Activated T-cell treated with anti-CD3 and anti-CD28 coated beads for 48 hours (primary cell): ENCODE data around the gene CCDC90B.

Source experiments
- DNase-seq: peaks from one replicate; pipeline ENCODE4 v3.0.0-alpha.2; 2020; ENCODE audit warnings: low read depth

Gene CCDC90B

GRCh38 chr11:83235825-83236224 is 50.3 kb downstream of the CCDC90B start:
- no peak for DNase-seq

- DNase-seq, result no peak
These were observed 62.7 kb downstream of the CCDC90B start for GRCh38 chr11:83223457-83223856.

GRCh38 chr11:83222499-83222898 is 63.7 kb downstream of the CCDC90B start:
- DNase-seq, result no peak

- DNase-seq, result no peak
These were observed 64.5 kb downstream of the CCDC90B start for GRCh38 chr11:83221694-83222093.

- DNase-seq, result no peak
These were observed 65.9 kb downstream of the CCDC90B start for GRCh38 chr11:83220260-83220659.

- DNase-seq, result no peak
These were observed 67.1 kb downstream of the CCDC90B start for GRCh38 chr11:83219095-83219494.
